ENCODE measurements around the gene HID1. TPM values are rescaled to one million over a fixed set of nuclear protein-coding genes. Genes with fewer than 3 reads are reported as not detected.

HID1 gene
- total RNA-seq, 6 experiments from 2014 or later, result 0.40 to 0.96 (median 0.56) TPM

DNA sequence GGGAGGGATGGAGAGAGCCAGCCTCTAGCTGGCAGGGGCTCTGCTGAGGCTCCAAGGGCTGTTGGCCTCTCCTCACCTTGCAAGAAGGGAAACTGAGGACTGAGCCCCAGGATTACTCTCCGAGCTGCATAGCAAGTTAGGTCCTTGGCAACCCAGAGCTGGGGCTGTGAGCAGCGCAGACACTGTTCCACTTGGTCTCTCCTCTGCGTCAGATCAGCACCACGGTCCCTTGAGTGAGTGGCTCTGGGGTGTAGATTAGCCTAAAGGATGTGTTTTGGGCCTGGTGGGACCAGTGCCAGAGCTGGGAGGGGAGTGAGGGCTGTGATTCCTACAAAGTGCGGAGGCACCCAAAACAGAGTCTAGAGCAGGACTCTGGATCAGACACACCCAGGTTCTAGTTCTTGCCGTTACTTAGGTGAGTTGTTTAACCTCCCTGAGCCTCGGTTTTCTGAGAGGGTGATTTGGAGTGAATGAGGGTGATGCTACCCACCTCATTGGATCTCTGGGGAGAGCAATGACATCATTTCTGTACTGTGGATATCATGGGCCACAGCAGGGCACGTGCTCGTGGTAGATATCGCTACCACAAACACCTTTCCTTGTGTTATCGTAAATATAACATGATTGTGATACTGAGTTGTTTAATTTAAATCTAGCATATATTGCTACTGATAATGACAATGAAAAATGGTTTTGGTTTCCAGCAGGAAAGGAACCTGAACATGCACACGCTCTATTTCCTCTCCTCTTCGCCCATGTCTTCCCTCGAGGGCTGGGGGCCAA, 71.0 kb downstream of the HID1 start:
- Mint-ChIP-seq H3K27me3 (ENCODE audit: insufficient read depth) (peaks cover 20% of the 10 kb centered on the region), H3K9me3 (peaks cover 3% of the 10 kb centered on the region; the same call in 1 of the 2 replicates), H3K4me1 (ENCODE audit: low read depth) (no peaks in the 10 kb centered on the region), H3K36me3 (ENCODE audit: low read depth) (no peaks in the 10 kb centered on the region), H3K4me3 (no peak overlapping the region), H3K27ac (no peak overlapping the region)
- DNase-seq, result no peak
- TF ChIP-seq, protein P1, sequence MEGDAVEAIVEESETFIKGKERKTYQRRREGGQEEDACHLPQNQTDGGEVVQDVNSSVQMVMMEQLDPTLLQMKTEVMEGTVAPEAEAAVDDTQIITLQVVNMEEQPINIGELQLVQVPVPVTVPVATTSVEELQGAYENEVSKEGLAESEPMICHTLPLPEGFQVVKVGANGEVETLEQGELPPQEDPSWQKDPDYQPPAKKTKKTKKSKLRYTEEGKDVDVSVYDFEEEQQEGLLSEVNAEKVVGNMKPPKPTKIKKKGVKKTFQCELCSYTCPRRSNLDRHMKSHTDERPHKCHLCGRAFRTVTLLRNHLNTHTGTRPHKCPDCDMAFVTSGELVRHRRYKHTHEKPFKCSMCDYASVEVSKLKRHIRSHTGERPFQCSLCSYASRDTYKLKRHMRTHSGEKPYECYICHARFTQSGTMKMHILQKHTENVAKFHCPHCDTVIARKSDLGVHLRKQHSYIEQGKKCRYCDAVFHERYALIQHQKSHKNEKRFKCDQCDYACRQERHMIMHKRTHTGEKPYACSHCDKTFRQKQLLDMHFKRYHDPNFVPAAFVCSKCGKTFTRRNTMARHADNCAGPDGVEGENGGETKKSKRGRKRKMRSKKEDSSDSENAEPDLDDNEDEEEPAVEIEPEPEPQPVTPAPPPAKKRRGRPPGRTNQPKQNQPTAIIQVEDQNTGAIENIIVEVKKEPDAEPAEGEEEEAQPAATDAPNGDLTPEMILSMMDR (IDR thresholded peaks at IDR 0.05), result no peak

Other genes starting within 250 kb of the HID1 start
- under 1 TPM in 3 of 6 experiments, not detected in 3; 0.11 to 0.28 (median 0.12) TPM for gene RAB37, start 235.5 kb downstream of the HID1 start, total RNA-seq (2021; fragmentation: NEBNext Ultra II Directional; extraction: Animal tissue kit (Norgen Biotek cat#: 25700))
- gene NHERF1, start 224.1 kb downstream of the HID1 start, total RNA-seq (2021; fragmentation: NEBNext Ultra II Directional; extraction: Animal tissue kit (Norgen Biotek cat#: 25700)), result 10 to 100 TPM; 15.7 to 18.9 (median 17.5) TPM
- gene NAT9, start 196.4 kb downstream of the HID1 start, total RNA-seq (2021; fragmentation: NEBNext Ultra II Directional; extraction: Animal tissue kit (Norgen Biotek cat#: 25700)), result 10 to 100 TPM; 40.9 to 50.7 (median 46.6) TPM
- under 1 TPM in 2 of 6 experiments, not detected in 4; 0.05 to 0.07 TPM for gene GRIN2C, start 112.9 kb downstream of the HID1 start, total RNA-seq (2021; fragmentation: NEBNext Ultra II Directional; extraction: Animal tissue kit (Norgen Biotek cat#: 25700))
- gene FDXR, start 99.8 kb downstream of the HID1 start, total RNA-seq (2021; fragmentation: NEBNext Ultra II Directional; extraction: Animal tissue kit (Norgen Biotek cat#: 25700)), result 10 to 100 TPM; 25.5 to 35.5 (median 33.9) TPM
- gene FADS6, start 79.1 kb downstream of the HID1 start, total RNA-seq (2021; fragmentation: NEBNext Ultra II Directional; extraction: Animal tissue kit (Norgen Biotek cat#: 25700)), result not detected
- not detected for gene USH1G, start 49.5 kb downstream of the HID1 start, total RNA-seq (2021; fragmentation: NEBNext Ultra II Directional; extraction: Animal tissue kit (Norgen Biotek cat#: 25700))
- not detected for gene OTOP2, start 48.5 kb downstream of the HID1 start, total RNA-seq (2021; fragmentation: NEBNext Ultra II Directional; extraction: Animal tissue kit (Norgen Biotek cat#: 25700))
- not detected for gene OTOP3, start 36.9 kb downstream of the HID1 start, total RNA-seq (2021; fragmentation: NEBNext Ultra II Directional; extraction: Animal tissue kit (Norgen Biotek cat#: 25700))
- 10 to 100 TPM; 27.5 to 35.8 (median 30.4) TPM for gene CDR2L, start 14.9 kb upstream of the HID1 start, total RNA-seq (2021; fragmentation: NEBNext Ultra II Directional; extraction: Animal tissue kit (Norgen Biotek cat#: 25700))
- 10 to 100 TPM; 39.2 to 50.6 (median 47.8) TPM for gene MRPL58, start 39.9 kb upstream of the HID1 start, total RNA-seq (2021; fragmentation: NEBNext Ultra II Directional; extraction: Animal tissue kit (Norgen Biotek cat#: 25700))
- 100 to 1,000 TPM; 362 to 410 (median 386) TPM for gene ATP5PD, start 74.2 kb upstream of the HID1 start, total RNA-seq (2021; fragmentation: NEBNext Ultra II Directional; extraction: Animal tissue kit (Norgen Biotek cat#: 25700))
- gene KCTD2, start 74.5 kb upstream of the HID1 start, total RNA-seq (2021; fragmentation: NEBNext Ultra II Directional; extraction: Animal tissue kit (Norgen Biotek cat#: 25700)), result 10 to 100 TPM; 20.3 to 24.0 (median 21.3) TPM
- 10 to 100 TPM; 13.9 to 25.0 (median 21.1) TPM for gene SLC16A5, start 115.2 kb upstream of the HID1 start, total RNA-seq (2021; fragmentation: NEBNext Ultra II Directional; extraction: Animal tissue kit (Norgen Biotek cat#: 25700))
- gene ARMC7, start 137.2 kb upstream of the HID1 start, total RNA-seq (2021; fragmentation: NEBNext Ultra II Directional; extraction: Animal tissue kit (Norgen Biotek cat#: 25700)), result 10 to 100 TPM in 2 of 6 experiments, 1 to 10 TPM in 4; 9.1 to 11.7 (median 9.6) TPM
- 10 to 100 TPM; 30.4 to 41.7 (median 36.3) TPM for gene NT5C, start 159.0 kb upstream of the HID1 start, total RNA-seq (2021; fragmentation: NEBNext Ultra II Directional; extraction: Animal tissue kit (Norgen Biotek cat#: 25700))
- 100 to 1,000 TPM; 236 to 276 (median 265) TPM for gene JPT1, start 181.8 kb upstream of the HID1 start, total RNA-seq (2021; fragmentation: NEBNext Ultra II Directional; extraction: Animal tissue kit (Norgen Biotek cat#: 25700))
- 100 to 1,000 TPM; 398 to 555 (median 512) TPM for gene SUMO2, start 210.2 kb upstream of the HID1 start, total RNA-seq (2021; fragmentation: NEBNext Ultra II Directional; extraction: Animal tissue kit (Norgen Biotek cat#: 25700))
- gene NUP85, start 232.9 kb upstream of the HID1 start, total RNA-seq (2021; fragmentation: NEBNext Ultra II Directional; extraction: Animal tissue kit (Norgen Biotek cat#: 25700)), result 10 to 100 TPM; 38.0 to 47.8 (median 43.1) TPM